ENCODE results near the gene TMEM108. TPM values are rescaled to one million over a fixed set of nuclear protein-coding genes. Genes with fewer than 3 reads are reported as not detected.

Gene TMEM108
- total RNA-seq, 6 experiments from 2014 or later = not detected

DNA sequence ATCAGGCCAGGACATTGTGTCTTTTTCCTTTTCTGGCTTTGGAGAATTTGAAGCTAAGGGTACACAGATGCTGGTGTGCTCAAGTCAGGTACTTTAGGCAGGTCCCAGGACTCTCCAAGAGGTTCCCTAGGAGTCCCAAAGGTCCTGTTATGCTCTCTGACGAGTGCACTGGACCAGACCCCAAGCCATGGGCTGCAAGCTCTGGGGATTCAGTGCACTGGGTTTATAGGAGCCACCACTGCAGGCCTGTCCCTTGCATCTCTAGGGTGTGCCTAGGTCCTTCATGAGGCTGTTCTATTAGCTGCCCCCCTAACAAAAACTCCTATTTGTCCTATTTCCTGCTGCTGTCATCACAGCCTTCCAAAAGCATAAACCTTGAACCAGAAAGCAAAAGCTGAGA is 329.8 kb downstream of the TMEM108 start:
- TF ChIP-seq, protein P1, sequence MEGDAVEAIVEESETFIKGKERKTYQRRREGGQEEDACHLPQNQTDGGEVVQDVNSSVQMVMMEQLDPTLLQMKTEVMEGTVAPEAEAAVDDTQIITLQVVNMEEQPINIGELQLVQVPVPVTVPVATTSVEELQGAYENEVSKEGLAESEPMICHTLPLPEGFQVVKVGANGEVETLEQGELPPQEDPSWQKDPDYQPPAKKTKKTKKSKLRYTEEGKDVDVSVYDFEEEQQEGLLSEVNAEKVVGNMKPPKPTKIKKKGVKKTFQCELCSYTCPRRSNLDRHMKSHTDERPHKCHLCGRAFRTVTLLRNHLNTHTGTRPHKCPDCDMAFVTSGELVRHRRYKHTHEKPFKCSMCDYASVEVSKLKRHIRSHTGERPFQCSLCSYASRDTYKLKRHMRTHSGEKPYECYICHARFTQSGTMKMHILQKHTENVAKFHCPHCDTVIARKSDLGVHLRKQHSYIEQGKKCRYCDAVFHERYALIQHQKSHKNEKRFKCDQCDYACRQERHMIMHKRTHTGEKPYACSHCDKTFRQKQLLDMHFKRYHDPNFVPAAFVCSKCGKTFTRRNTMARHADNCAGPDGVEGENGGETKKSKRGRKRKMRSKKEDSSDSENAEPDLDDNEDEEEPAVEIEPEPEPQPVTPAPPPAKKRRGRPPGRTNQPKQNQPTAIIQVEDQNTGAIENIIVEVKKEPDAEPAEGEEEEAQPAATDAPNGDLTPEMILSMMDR (IDR thresholded peaks at IDR 0.05) = no peak
- Mint-ChIP-seq H3K4me3 (no peak overlapping the region), H3K9me3 (no peaks in the 10 kb centered on the region), H3K27me3 (ENCODE audit: insufficient read depth) (peaks cover 2% of the 10 kb centered on the region), H3K4me1 (ENCODE audit: low read depth) (no peaks in the 10 kb centered on the region), H3K36me3 (ENCODE audit: low read depth) (no peaks in the 10 kb centered on the region), H3K27ac (no peak overlapping the region)
- no peak for DNase-seq

DNA sequence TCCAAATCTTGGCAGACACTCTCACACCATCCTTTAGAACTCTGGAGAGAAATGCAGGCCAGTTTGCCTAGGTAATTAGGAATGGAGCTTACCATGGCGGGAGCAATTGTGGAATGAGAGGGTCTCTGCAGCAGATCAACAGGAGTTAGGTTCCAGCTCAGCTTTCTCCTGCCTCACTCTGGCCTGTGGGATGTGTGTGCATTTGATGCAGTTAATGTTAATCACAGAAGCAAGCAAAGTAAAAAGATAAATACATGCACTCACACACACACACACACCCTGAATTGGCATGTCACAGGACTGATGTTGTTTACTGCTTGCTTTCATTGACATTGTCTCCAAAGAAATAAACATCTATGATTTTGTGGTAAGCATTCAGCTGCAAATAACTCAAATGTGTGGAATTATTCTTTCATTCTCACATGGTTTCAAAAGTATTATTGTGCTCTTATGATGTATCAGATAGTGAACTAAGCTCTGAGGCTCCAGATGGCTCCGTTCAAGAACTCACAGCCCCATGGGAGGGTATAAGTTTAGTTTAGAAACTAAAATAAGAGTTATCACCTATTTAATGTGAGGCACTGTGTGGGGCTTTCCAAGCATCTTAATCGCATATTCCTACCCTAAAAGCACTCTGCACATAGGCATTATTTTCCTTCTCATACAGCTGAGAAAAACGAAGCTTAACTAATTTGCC is 330.3 kb downstream of the TMEM108 start:
- Mint-ChIP-seq H3K27ac (no peak overlapping the region), H3K9me3 (no peaks in the 10 kb centered on the region), H3K4me1 (ENCODE audit: low read depth) (no peaks in the 10 kb centered on the region), H3K27me3 (ENCODE audit: insufficient read depth) (peaks cover 4% of the 10 kb centered on the region), H3K4me3 (no peak overlapping the region), H3K36me3 (ENCODE audit: low read depth) (no peaks in the 10 kb centered on the region)
- no peak for DNase-seq
- TF ChIP-seq, protein P1 (IDR thresholded peaks at IDR 0.05) = no peak

DNA sequence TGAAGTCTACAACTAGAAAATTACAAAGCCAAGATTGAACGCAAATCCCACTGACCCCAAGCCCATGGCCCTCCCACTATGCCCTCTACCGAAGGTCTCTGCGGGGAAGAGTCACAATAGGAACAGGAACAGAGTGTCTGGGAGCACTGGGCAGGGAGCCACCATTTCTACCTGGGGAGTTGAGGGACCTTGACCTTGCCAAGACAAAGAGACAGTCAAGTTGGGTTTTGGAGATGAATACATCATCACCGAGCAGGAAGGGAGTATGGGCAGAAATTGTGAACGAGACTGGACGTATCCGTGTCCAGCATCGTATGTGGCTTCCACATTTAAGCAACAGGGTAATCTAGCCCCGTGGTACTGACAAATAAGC is 330.9 kb downstream of the TMEM108 start:
- TF ChIP-seq, protein P1 (IDR thresholded peaks at IDR 0.05) = no peak
- Mint-ChIP-seq H3K36me3 (ENCODE audit: low read depth) (no peaks in the 10 kb centered on the region), H3K4me3 (no peak overlapping the region), H3K4me1 (ENCODE audit: low read depth) (no peaks in the 10 kb centered on the region), H3K9me3 (no peaks in the 10 kb centered on the region), H3K27ac (no peak overlapping the region), H3K27me3 (ENCODE audit: insufficient read depth) (peaks cover 8% of the 10 kb centered on the region)
- DNase-seq = no peak

DNA sequence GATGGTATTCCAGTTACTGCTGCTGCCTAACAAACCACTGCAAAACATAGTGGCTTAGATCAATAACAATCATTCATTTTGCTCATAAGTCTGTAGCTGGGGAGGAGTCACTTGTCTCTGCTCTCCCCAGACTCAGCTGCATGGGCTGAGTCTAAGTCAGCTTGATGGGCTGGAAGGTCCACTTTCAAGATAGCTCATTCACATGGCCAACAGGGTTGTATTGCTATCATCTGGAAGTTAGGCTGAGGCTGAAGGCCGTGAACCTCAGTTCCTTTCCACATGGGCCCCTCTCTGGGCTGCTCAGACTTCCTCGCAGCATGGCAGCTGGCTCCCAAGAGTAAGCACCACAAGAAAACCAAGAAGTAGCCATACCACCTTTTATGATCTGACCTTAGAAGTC is 333.0 kb downstream of the TMEM108 start:
- Mint-ChIP-seq H3K27me3 (ENCODE audit: insufficient read depth) (peaks cover 8% of the 10 kb centered on the region), H3K36me3 (ENCODE audit: low read depth) (no peaks in the 10 kb centered on the region), H3K9me3 (no peaks in the 10 kb centered on the region), H3K4me3 (no peak overlapping the region), H3K4me1 (ENCODE audit: low read depth) (no peaks in the 10 kb centered on the region), H3K27ac (no peak overlapping the region)
- TF ChIP-seq, protein P1 (IDR thresholded peaks at IDR 0.05) = no peak
- DNase-seq = no peak

DNA sequence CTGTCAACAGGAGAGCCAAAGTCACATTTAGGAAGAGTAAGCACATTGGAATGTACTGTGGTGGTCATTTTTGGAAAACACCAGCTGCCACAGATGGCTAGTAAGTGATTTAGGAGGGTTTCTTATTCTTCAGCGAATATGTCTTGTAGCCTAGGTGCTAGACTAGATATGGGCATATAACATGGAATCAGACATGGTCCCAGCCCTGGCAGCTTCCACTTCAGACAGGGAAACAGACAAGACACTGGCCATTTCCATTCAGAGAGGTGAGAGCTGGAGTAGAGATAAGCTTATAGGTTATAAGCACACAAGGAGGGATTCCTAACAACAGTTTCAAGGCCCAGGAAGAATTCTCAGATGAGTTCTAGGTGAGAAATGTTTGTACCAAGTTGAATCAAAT is 333.5 kb downstream of the TMEM108 start:
- Mint-ChIP-seq H3K27me3 (ENCODE audit: insufficient read depth) (peaks cover 10% of the 10 kb centered on the region), H3K9me3 (no peaks in the 10 kb centered on the region), H3K4me3 (no peak overlapping the region), H3K4me1 (ENCODE audit: low read depth) (no peaks in the 10 kb centered on the region), H3K36me3 (ENCODE audit: low read depth) (no peaks in the 10 kb centered on the region), H3K27ac (no peak overlapping the region)
- DNase-seq = no peak
- TF ChIP-seq, protein P1 (IDR thresholded peaks at IDR 0.05) = no peak

Measured in HFFc6 (cell line).